ENCODE results near the gene DIP2B.

DNA sequence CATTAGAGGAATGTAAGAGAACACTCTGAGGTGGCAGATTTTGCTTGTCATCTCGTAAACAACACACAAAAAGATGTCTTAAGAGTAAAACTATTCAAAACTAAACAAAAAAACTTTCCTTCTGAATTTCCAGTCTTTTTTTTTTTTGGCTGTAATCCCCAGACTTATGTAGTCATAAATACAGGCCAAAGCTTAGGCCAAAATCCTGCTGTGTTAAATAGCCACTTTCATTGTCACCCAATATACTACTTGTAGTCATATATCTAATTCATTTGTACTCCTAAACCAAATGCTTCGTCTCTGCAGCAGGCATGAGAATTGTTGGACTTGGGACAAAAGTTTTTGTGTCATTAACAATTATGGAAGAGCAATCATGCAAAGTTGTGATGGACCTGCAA is 155.6 kb downstream of the DIP2B start:
- no peak for TF ChIP-seq POLR2A (IDR thresholded peaks at IDR 0.05; ENCODE audit: extremely low read depth, insufficient read length)
- TF ChIP-seq, protein P1, sequence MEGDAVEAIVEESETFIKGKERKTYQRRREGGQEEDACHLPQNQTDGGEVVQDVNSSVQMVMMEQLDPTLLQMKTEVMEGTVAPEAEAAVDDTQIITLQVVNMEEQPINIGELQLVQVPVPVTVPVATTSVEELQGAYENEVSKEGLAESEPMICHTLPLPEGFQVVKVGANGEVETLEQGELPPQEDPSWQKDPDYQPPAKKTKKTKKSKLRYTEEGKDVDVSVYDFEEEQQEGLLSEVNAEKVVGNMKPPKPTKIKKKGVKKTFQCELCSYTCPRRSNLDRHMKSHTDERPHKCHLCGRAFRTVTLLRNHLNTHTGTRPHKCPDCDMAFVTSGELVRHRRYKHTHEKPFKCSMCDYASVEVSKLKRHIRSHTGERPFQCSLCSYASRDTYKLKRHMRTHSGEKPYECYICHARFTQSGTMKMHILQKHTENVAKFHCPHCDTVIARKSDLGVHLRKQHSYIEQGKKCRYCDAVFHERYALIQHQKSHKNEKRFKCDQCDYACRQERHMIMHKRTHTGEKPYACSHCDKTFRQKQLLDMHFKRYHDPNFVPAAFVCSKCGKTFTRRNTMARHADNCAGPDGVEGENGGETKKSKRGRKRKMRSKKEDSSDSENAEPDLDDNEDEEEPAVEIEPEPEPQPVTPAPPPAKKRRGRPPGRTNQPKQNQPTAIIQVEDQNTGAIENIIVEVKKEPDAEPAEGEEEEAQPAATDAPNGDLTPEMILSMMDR (IDR thresholded peaks at IDR 0.05; ENCODE audit: low read depth, low read length): no peak
- TF ChIP-seq, protein P2, sequence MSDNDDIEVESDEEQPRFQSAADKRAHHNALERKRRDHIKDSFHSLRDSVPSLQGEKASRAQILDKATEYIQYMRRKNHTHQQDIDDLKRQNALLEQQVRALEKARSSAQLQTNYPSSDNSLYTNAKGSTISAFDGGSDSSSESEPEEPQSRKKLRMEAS (IDR thresholded peaks at IDR 0.05; ENCODE audit: low read depth, low read length): no peak

Measured in NB4 (cell line).